Measurements from ENCODE around the gene GPATCH2.

DNA sequence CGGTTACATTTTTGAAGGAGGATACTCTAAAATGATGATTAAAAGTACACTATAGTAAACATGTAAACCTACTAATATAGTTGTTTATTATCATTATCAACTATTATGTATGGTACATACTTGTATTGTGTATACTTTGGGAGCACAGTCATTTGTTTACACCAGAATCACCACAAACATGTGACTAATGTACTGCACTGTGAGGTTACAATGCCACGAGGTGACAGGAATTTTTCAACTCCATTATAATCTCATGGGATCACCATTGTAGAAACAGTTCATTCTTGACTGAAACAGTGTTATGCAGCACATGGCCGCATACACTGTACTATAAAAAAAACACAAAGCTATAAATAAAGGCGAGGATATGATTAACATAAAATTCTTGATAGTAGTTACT, 44.3 kb downstream of the GPATCH2 start:
- TF ChIP-seq EP300 (IDR thresholded peaks at IDR 0.05) (no peak), CTCF (IDR thresholded peaks at IDR 0.05) (no peak), POLR2AphosphoS5 (IDR thresholded peaks at IDR 0.05) (no peak), POLR2A (IDR thresholded peaks at IDR 0.05) (no peak)

Measured in suprapubic skin (tissue), 4 donors.